GM18526 (cell line): ENCODE measurements around the gene TBX4.

Experiments used
- POLR2A ChIP-seq: IDR thresholded peaks from 3 replicates; pipeline ENCODE4 v1.6.1; 2011; ENCODE audit not compliant: insufficient read length; ENCODE audit errors: extremely low read depth

Gene TBX4

GRCh38 chr17:61503961-61504360 is 51.7 kb downstream of the TBX4 start:
- no peak for TF ChIP-seq POLR2A

- no peak for TF ChIP-seq POLR2A
These were observed 52.5 kb downstream of the TBX4 start for GRCh38 chr17:61504697-61505096.

- TF ChIP-seq POLR2A: no peak
These were observed 53.8 kb downstream of the TBX4 start for GRCh38 chr17:61505846-61506627.

GRCh38 chr17:61507383-61508066 is 55.3 kb downstream of the TBX4 start:
- TF ChIP-seq POLR2A: no peak

- TF ChIP-seq POLR2A: no peak
These were observed 56.7 kb downstream of the TBX4 start for GRCh38 chr17:61508912-61509311.

GRCh38 chr17:61510237-61510636 is 58.0 kb downstream of the TBX4 start:
- TF ChIP-seq POLR2A: no peak

- no peak for TF ChIP-seq POLR2A
These were observed 58.8 kb downstream of the TBX4 start for GRCh38 chr17:61510991-61511390.

GRCh38 chr17:61511480-61512182 is 59.4 kb downstream of the TBX4 start:
- TF ChIP-seq POLR2A: no peak

GRCh38 chr17:61514491-61514890 is 62.3 kb downstream of the TBX4 start:
- TF ChIP-seq POLR2A: no peak

- no peak for TF ChIP-seq POLR2A
These were observed 65.0 kb downstream of the TBX4 start for GRCh38 chr17:61517265-61517664.

- TF ChIP-seq POLR2A: no peak
These were observed 65.8 kb downstream of the TBX4 start for GRCh38 chr17:61517843-61518606.

- no peak for TF ChIP-seq POLR2A
These were observed 66.9 kb downstream of the TBX4 start for GRCh38 chr17:61519139-61519538.

- TF ChIP-seq POLR2A: no peak
These were observed 67.7 kb downstream of the TBX4 start for GRCh38 chr17:61519754-61520440.

GRCh38 chr17:61520897-61521296 is 68.7 kb downstream of the TBX4 start:
- TF ChIP-seq POLR2A: no peak

- TF ChIP-seq POLR2A: no peak
These were observed 69.9 kb downstream of the TBX4 start for GRCh38 chr17:61522088-61522487.
